Melanocyte of skin (primary cell): Measurements from ENCODE around the gene ZC3H15. TPM values are rescaled to one million over a fixed set of nuclear protein-coding genes. Genes with fewer than 3 reads are reported as not detected.

Source experiments
- total RNA-seq, 2 donors: library from RNA; depleted of rRNA; stranded (reverse); fragments of >200 nt; gene quantifications; 2 replicates each; pipeline ENCODE4 v1.2.3, GENCODE V29; 2012

Gene ZC3H15
- 10 to 100 TPM; 41.3 to 71.9 TPM for total RNA-seq

DNA sequence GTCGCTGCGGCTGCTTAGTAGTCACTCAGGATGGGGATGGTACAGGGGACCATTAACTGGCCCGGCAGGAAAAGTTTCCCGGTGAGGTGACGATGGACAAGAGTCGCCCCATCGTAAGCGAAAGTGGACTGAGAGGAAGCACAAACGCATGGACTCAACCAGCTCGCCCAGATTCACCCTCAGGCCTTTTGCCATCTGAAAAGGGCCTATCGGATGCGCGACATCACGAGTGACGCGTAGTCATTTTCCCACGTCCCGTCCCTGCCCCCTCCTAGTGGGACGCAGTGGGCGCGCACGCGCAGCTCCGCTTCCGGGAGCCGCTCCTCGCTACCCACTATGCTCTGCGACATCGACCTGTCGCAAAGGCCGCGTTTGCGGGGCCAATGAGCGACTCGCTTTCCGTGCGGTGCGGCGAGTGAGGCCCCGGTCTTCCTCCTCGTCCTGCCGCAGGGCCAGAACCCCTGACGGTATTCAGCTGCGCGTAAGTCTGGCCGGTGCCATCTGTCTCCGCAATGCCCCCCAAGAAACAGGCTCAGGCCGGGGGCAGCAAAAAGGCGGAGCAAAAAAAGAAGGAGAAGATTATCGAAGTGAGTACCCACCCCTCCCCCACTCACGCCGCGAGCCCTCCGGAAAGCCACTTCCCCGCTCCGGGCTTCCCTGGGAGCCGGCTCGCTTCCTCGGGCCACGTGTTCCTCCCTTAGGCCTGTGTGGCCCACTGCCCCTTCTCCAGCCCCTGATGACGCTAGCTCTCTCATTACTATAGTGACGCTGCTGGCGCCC lies at the start of gene ZC3H15:
TSS of gene ZC3H15 (plus strand) at position 390 of the 780 bp plus-strand sequence. CDS start at position 513, 123 bp downstream.

Other genes with a start within 250 kb of the ZC3H15 start
- 10 to 100 TPM; 60.6 to 68.9 TPM for gene ITGAV, start 103.8 kb downstream of the ZC3H15 start, total RNA-seq
- 1 to 10 TPM; 5.3 to 6.9 TPM for gene FAM171B, start 207.8 kb downstream of the ZC3H15 start, total RNA-seq